GM15510 (cell line): ENCODE results near the gene PITX1.

Experiments
- POLR2A ChIP-seq: IDR thresholded peaks from 3 replicates; pipeline ENCODE4 v1.6.1; 2011; ENCODE audit warnings: borderline replicate concordance; ENCODE audit not compliant: insufficient read length; ENCODE audit errors: extremely low read depth

The PITX1 gene

DNA sequence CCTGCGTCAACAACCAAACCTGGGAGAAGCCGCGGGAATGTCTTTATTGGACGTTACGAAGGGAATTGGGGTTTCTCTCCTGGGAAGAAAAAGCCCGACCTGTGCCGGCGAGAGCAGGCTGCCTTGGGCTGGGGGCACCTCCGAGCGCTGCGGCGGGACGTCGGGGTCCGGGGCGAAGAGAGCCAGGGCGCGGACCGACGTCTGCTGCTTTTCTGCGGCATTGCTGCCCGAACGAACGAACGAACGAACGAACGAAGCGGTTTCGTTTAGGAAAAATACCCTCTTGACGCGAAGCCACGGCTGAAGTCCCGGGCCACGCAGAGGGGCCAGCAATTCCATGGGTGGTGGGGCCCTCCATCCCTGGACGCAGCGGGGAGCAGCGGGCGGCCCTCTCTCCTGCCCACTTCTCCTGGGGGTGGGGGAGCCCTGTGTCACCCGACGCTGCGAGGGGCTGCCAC is 4.8 kb upstream of the PITX1 start:
- no peak for TF ChIP-seq POLR2A

DNA sequence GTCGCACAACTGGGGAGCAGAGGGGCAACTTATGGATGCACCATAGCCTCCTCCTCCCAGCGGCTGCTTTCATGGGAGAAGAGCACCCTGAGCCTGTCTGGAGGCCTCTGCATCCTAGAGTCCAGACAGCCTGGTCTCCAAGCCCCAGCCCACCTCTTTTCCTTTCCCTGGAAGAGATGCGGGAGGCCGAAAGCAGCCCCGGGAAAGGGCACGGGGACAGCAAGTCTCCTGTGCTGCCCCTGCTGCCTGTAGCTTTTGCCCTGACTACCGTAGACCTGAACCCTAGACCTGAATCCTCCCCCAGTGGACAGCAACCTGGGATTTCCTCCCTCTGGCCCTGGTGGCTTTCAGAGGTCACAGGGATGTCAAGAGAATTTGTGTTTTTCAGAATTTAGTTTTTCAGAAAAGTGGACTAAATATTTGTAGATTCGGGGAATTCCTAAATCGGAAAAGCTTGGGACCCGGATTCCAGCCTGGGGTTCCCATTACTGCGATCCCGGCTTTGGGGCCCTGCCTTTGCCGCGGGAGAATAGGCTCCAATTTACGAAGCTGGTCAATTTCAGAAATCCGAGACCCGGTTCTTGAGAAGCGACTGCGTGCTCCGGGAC is 4.3 kb upstream of the PITX1 start:
- TF ChIP-seq POLR2A = no peak

DNA sequence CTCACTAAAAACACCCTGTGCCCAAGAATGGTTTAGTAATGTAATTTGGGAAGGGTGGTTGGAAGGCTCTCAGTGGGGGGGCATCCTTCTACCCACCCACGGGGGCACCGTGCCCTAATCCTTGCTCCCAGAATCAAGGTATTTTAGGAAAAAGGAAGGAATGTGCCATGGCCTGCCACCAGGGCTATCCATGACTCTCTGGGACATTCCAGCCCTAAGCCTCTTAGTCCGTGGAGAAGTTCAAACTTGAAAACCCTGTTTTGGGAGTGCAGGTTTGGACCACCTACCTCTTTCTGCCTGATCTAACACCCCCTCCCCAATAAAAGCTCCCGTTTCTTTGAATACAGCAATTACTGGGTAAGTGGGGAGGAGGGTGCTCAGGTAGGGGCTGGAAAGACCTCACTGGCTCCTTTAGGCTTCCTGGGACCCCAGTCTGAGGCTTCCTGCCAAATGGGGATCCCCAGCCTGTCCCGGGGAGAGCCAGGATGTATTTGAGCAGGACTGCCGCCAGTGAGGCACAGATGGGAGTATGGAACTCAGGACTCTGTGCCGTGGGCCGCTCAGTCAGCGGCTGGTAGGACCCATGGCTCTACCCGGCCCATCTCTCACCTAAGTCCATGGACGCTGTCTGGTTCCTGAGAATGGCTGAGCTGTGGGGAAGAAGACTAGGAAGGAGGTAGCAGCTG is 3.6 kb upstream of the PITX1 start:
- TF ChIP-seq POLR2A = no peak

DNA sequence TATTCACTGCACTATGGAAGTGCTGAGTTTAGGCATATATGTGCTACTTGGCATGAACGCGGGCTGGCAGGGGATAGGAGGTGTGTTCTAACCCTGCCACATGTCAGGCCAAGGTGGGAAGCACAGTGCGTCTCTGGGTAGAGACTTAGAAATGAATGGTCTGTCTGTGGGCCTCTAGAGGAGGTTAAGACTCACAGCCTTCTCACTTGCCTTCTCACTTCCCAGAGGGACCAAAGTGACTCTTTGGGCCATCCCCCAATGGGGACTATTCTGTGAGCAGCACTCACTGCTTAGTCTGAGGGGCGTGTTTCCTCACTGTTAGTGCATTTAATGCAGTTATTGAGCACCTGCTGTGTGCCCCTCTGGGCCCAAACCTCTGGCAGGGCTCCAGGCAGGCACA is 2.4 kb upstream of the PITX1 start:
- no peak for TF ChIP-seq POLR2A

DNA sequence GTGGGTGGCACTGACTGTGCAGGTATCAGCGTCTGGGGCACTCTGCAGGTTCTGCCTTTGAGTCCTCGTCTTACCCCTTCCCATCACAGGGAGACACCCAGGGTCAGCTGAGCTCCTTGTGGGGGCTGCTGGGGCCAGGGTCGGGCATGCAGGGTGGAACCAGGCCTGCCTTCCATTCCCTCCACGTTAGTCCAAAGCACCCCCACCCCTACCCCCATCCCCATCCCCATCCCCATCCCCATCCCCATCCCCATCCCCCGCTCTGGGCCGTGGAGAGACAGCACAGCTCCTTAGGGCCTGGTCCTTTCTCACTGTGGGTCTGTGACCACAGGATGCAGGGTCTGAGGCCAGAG is 1.6 kb upstream of the PITX1 start:
- TF ChIP-seq POLR2A = no peak

DNA sequence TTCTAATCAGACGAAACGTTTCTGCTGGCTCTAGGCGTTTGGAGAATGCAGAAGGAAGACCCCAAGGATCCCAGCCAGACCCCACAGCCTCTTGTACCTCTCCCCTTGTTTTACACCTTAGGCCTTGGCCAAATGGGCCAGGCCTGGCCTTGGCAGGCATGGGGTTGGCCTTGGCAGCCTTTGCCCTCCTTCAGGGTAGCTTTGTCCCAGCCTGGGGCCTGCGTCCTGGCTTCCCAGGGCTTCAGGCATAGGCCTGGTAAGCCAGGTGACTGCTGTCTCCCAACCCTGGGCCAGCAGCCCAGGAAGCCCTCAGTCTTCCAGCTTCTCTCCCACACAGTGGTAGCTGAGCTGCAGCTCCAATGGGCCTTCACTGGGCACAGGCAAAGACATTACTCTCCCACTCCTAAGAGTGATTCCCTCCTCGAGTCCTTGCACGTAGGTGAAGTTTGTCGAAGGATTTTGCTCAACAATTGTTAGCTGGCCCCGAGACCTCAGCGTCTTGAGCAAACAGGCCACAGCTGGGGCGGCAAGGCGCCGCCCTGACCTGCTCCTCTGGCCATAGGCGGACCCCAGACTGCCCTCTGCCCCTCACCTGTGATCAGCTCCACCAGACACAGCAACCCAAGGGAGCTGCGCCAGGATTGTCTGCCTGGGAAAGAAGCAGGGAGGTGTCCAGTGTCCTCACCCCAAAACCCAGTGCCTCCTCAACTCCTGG is 1.1 kb upstream of the PITX1 start:
- no peak for TF ChIP-seq POLR2A

DNA sequence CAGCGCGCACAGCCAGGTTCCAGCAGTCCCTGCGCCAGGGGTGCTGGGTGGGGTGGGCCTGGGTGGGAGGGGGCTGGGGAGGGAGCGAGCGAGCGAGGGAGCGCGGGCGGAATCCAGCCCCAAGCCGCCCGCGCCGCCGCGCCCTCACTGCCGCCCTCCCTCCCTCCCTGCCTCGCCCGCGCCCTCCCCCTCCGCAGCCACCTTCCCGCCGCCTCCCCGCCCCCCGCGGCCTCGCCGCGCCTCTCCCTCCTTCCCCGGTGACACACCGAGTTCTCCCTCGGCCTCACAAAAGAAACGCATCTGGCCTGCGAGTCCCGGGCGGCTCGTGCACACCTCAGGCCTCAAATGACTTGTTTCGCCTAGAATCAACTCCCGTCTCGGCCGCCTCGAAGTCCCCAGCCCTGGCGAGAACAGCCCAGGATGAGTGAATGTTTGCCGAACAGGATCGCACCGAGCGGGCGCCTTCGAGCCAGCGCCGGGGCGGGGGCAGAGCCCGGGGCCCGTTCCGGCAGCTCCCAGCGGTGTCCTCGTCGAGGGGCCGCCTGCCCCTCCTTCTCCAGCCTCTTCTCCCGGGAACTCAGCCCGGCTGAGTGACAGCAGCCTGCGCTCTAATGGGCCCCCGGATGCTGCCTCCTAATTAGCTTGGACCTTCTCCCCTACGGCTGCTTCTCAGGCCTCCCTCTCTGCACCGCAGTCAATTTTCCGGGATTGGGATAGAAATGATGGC is 371 bp upstream of the PITX1 start:
- TF ChIP-seq POLR2A = no peak

DNA sequence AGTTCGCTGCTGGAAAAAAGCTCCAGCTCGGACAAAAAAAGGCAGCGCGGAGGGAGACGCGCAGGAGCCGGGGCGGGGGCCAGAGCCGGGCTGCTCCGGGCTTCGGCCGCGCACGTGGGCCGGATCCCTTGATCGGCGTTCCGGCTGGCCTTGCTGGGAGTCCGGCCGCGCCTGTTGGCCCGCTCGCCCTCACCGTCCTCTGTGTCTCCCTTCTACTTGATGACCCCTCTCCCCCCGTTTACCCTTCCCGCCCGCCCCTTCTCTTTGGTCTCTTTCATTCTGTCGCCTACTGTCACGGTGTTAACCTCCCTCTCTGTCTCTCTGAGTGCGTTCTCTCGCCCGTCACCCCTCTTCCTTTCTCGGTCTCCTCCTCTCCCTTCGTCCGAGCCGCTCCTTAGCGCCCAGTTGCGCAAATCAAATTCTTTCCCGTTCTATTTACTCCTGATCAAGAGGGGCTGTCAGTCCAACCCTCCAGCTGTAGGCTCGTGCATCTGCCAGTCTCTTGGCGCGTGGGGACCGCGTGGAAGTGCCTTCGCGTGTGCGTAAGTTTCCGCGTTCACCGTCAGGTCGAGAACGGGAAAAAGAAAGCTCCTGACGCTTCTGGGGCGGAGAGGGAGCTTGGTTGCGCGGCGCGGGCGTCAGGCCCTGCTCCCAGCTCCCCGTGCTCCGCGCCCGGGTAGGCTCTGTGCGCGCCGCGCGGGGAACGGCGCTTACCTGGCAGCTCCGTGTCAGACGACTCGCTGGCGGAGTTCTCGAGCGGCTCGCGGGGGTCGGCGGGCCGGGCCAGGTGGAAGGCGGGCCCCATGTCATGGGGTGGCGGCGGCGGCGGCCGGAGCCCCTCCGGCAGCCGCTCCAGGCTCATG is 798 bp downstream of the PITX1 start:
- no peak for TF ChIP-seq POLR2A

DNA sequence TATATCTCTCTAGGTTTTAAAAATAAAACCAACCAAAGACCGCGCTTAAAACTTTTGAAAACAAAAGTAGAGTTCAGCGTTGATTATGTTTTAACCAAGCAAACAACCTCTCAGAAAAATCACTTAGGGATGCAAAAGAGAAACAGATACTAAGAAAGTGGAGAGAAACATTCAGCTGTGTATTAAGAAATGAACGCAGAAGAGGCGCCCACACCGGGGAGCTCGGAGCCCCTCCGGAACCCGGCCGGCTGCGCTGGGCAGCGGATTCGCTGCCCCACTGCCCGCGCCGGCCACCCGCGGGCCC is 1.4 kb downstream of the PITX1 start:
- no peak for TF ChIP-seq POLR2A

DNA sequence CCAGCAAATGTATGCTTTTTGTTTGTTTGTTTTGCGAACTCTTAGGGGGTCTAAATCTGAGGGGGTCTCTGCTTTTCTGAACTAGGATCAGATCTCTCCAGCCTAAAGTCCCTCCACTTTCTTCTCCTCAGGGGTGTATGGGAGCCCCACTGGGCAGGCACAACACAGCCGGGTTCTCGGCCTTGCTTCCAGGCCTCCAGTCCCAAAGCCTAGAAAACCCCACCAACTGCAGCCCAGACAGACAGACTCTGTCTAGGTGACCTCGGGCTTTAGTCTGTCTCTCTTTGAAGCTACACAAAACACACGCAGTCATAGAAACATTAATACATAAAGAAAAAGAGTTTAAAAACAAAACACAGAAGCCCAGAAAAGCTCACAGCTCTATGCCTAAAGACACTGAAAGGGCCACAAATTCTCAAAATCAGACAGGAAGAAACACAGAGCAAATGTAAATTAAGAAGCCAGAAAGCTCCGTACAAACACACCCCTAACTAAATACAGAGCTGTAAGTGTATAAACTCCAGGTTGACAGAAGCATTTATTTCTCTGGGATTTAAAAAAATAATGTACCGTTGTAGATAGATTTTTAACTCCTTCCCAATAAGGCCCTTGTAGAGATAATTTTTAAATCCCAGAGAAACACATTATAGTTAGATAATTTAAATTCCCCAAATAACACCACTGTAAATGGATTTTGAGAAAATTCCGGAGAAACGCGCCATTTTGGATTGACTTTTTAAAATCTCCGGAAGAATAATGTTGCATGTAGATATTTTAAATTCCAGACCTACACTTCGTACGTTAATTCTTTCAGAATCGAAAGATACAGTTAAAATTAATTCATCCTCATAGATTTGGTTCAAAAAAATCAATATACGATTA is 2.0 kb downstream of the PITX1 start:
- no peak for TF ChIP-seq POLR2A

DNA sequence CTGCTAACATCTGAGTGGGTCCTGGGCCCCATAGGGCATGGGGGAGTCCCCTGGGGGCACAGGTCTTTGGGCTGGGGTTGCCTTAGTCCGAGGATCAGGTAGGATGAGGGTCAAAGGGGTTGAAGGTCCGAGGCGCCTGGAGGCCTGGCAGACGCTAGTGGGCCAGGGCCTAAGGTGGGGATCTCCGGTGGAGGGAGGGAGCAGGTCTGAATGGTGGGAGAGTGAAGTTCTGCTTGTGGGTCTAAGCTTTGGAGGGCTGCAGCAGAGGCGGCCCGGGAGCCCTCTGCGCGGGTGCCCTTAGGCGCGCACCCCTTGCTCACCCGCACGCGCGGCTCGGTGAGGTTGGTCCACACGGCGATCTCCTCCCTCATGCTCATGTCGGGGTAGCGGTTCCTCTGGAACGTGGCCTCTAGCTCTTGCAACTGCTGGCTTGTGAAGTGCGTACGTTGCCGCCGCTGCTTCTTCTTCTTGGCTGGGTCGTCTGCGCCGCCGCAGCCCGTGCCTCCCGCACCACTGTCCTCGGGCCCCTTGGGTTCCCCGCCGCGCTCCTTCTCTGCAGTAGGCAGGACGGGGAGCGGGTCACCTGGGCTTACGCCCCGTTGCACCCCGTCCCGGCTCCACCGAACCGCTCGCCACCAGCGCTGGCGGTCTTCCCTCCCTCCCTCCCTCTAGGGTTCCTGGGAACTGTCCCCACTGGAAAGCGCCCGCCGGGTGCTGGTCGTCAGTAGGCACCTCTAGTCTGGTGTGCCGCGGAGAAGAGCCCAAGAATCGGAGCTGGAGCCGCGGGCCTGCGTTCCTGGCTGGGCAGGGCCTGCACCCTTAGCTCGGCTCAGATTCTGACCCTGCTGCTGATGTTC is 2.8 kb downstream of the PITX1 start:
- no peak for TF ChIP-seq POLR2A

DNA sequence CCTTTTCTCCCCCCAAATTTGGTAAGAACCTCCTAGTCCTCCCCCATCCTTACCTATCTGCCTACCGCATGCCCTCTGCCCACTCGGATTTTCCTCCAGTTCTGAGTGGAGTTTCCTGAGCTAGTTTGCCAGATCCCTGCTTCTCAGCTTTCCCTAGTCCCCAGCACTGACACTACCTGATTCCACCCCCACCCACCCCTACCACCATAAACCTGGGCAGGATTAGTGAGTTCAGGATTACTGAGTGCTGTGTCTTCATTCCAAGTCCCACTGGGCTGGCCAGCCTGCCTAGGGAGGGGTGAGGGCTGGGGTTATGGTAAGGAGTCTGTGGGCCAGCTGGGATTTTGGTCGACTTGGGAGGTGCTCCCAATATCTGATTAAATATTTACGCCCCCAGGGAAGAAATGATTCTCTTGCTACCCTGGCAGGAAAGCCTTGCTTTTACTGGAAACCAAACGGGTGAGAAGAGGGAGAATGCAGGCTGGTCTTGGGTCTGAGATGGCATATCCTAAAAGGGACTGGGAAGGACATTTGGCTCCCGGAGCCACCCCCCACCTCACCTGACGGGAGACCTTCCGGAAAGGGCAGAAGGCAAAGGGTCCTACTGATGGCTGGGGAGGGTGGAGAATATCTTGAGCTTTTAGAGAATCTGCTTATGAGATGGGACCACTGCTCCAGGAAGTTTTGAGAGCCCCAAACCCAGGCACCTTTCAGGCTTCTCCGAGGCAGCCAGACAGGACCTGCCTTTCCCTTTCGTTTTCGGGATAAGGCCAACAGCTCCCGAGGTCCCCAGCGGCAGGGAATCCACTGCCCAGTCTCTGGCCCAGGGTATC is 3.7 kb downstream of the PITX1 start:
- no peak for TF ChIP-seq POLR2A
